Upper lobe of left lung (tissue), 6 donors: ENCODE results near the gene EIF3F. TPM values are rescaled to one million over a fixed set of nuclear protein-coding genes. Genes with fewer than 3 reads are reported as not detected.

Experiments
- ATAC-seq, 2 donors: fragments of 200-7000 bp; cut with Tn5 transposase; one replicate each; pipeline ENCODE4 v1.9.1; 2022; ENCODE audit warnings: mild to moderate bottlenecking in 2 of 2, moderate library complexity in 2 of 2; ENCODE audit not compliant: low FRiP score in 2 of 2
- DNase-seq, 2 donors: peaks; one replicate each; pipeline ENCODE4 v3.0.0-alpha.2; 2019 to 2020
- H3K27ac ChIP-seq, 4 donors: fragments of 200-600 bp; sonication (generic); one replicate each; pipeline ENCODE4 v1.5.1; 2016 to 2019
- H3K27me3 ChIP-seq, 4 donors: fragments of 200-600 bp; sonication (generic); one replicate each; pipeline ENCODE4 v1.5.1; 2017 to 2019
- H3K36me3 ChIP-seq, 4 donors: fragments of 200-600 bp; sonication (generic); one replicate each; pipeline ENCODE4 v1.5.1; 2016 to 2019
- H3K4me1 ChIP-seq, 4 donors: fragments of 200-600 bp; sonication (generic); one replicate each; pipeline ENCODE4 v1.5.1; 2018 to 2019
- H3K4me3 ChIP-seq, 4 donors: fragments of 200-600 bp; sonication (generic); one replicate each; pipeline ENCODE4 v1.5.1; 2017 to 2019; ENCODE audit warnings: mild to moderate bottlenecking in 2 of 4, moderate library complexity in 1 of 4
- H3K9me3 ChIP-seq, 4 donors: fragments of 200-600 bp; sonication (generic); one replicate each; pipeline ENCODE4 v1.5.1; 2018 to 2019
- CTCF ChIP-seq, 6 experiments: fragments of 450-650 bp in 4 of 6; fragments of 200-600 bp in 2 of 6; sonication (generic) in 2 of 6; IDR thresholded peaks; one replicate each; pipeline ENCODE4 v1.5.1; 2016 to 2019; ENCODE audit warnings: antibody characterized with exemption in 6 of 6
- EP300 ChIP-seq, 4 donors: sonication (generic); formaldehyde crosslinking; IDR thresholded peaks; one replicate each; pipeline ENCODE4 v1.5.1; 2017; ENCODE audit warnings: antibody characterized with exemption in 4 of 4, control low read depth in 2 of 4
- POLR2A ChIP-seq, 4 donors: fragments of 450-650 bp; IDR thresholded peaks; one replicate each; pipeline ENCODE4 v1.5.1; 2016 to 2017; ENCODE audit warnings: antibody characterized with exemption in 4 of 4, mild to moderate bottlenecking in 2 of 4
- POLR2AphosphoS5 ChIP-seq, 2 donors: sonication (generic); formaldehyde crosslinking; IDR thresholded peaks; one replicate each; pipeline ENCODE4 v1.5.1; 2017; ENCODE audit warnings: antibody characterized with exemption in 2 of 2
- WGBS, 2 donors: methylation state at CpG; one replicate each; pipeline ENCODE4 v1.1.5; 2017 to 2018; 5-methylcytosine and 5-hydroxymethylcytosine counted together
- total RNA-seq, 6 donors: library from RNA; depleted of rRNA in 4 of 6; stranded (reverse); fragments of >200 nt in 4 of 6; gene quantifications; one replicate each; pipeline versions ENCODE4 v1.1.0 to v1.2.1, GENCODE V29; 2016 to 2021
- donor health status: DM: no; HTN: no; CAD: no; lungs with moderate emphysema.
- donor health status: DM: no; HTN: yes; CAD: no; lungs with severe emphysema.

Gene EIF3F
- total RNA-seq, 6 donors from 2014 or later: 135 to 321 (median 235) TPM

- ATAC-seq: no peak
- TF ChIP-seq POLR2AphosphoS5 (IDR thresholded peaks at IDR 0.05): no peak
- TF ChIP-seq EP300 (IDR thresholded peaks at IDR 0.05): no peak
- no peak for TF ChIP-seq CTCF (IDR thresholded peaks at IDR 0.05)
- no peak for TF ChIP-seq POLR2A (IDR thresholded peaks at IDR 0.05)
- no peak overlapping the region for H3K4me3 ChIP-seq
- H3K36me3 ChIP-seq: no peaks in the 10 kb centered on the region
- H3K4me1 ChIP-seq: peaks cover 4 to 8% (median 7%) of the 10 kb centered on the region in 4 donors
- H3K27me3 ChIP-seq: peaks cover 0 to 4% (median 0%) of the 10 kb centered on the region in 4 donors
- H3K27ac ChIP-seq: no peak overlapping the region
- no peaks in the 10 kb centered on the region for H3K9me3 ChIP-seq
- 70 to 76% methylated on average over 4 to 5 of the region's 5 CpGs for WGBS, 2 donors
- no peak for DNase-seq
These were observed 49.1 kb downstream of the EIF3F start for GRCh38 chr11:8036002-8036802.

- Histone ChIP-seq H3K27me3 (peaks cover 0 to 4% (median 0%) of the 10 kb centered on the region in 4 donors), H3K36me3 (no peaks in the 10 kb centered on the region), H3K27ac (no peak overlapping the region), H3K9me3 (no peaks in the 10 kb centered on the region), H3K4me1 (peaks cover 4 to 8% (median 7%) of the 10 kb centered on the region in 4 donors), H3K4me3 (no peak overlapping the region)
- DNase-seq: no peak
- 86 to 87% methylated on average over 4 to 5 of the region's 5 CpGs for WGBS, 2 donors
- TF ChIP-seq POLR2AphosphoS5 (IDR thresholded peaks at IDR 0.05): no peak
- no peak for TF ChIP-seq POLR2A (IDR thresholded peaks at IDR 0.05)
- TF ChIP-seq EP300 (IDR thresholded peaks at IDR 0.05): no peak
- no peak for TF ChIP-seq CTCF (IDR thresholded peaks at IDR 0.05)
- ATAC-seq: no peak
These were observed 49.8 kb downstream of the EIF3F start for GRCh38 chr11:8036986-8037385.

GRCh38 chr11:8038393-8038792 is 51.3 kb downstream of the EIF3F start:
- H3K36me3 ChIP-seq: no peaks in the 10 kb centered on the region
- H3K27me3 ChIP-seq: no peaks in the 10 kb centered on the region
- H3K4me3 ChIP-seq: no peak overlapping the region
- H3K4me1 ChIP-seq: peaks cover under 1 to 2% (median 2%) of the 10 kb centered on the region in 4 donors
- no peaks in the 10 kb centered on the region for H3K9me3 ChIP-seq
- H3K27ac ChIP-seq: no peak overlapping the region
- TF ChIP-seq CTCF (IDR thresholded peaks at IDR 0.05) (no peak), EP300 (IDR thresholded peaks at IDR 0.05) (no peak), POLR2AphosphoS5 (IDR thresholded peaks at IDR 0.05) (no peak), POLR2A (IDR thresholded peaks at IDR 0.05) (no peak)
- 63 to 66% methylated on average over 7 to 8 of the region's 8 CpGs for WGBS, 2 donors
- ATAC-seq: no peak
- DNase-seq: no peak

- DNase-seq: no peak
- TF ChIP-seq EP300 (IDR thresholded peaks at IDR 0.05): no peak
- TF ChIP-seq POLR2A (IDR thresholded peaks at IDR 0.05): no peak
- TF ChIP-seq POLR2AphosphoS5 (IDR thresholded peaks at IDR 0.05): no peak
- no peak for TF ChIP-seq CTCF (IDR thresholded peaks at IDR 0.05)
- ATAC-seq: no peak
- Histone ChIP-seq H3K4me1 (no peaks in the 10 kb centered on the region), H3K27ac (no peak overlapping the region), H3K4me3 (no peak overlapping the region), H3K27me3 (no peaks in the 10 kb centered on the region), H3K9me3 (no peaks in the 10 kb centered on the region), H3K36me3 (no peaks in the 10 kb centered on the region)
- 77 to 82% methylated on average over 9 to 12 of the region's 12 CpGs for WGBS, 2 donors
These were observed 51.8 kb downstream of the EIF3F start for GRCh38 chr11:8038811-8039529.
